Aorta (tissue), 5 donors: Measurements from ENCODE around the gene XRRA1. TPM values are rescaled to one million over a fixed set of nuclear protein-coding genes. Genes with fewer than 3 reads are reported as not detected.
"Not testable (repeated sequence)": the region's sequence is repeated elsewhere in the genome, so short reads cannot be mapped to it uniquely, and the experiment has no call there.

Experiments
- ATAC-seq: fragments of 200-7000 bp; cut with Tn5 transposase; one replicate; pipeline ENCODE4 v1.9.1; 2022; ENCODE audit warnings: moderate library complexity; ENCODE audit not compliant: low FRiP score
- DNase-seq, 2 donors: peaks; one replicate each; pipeline ENCODE4 v3.0.0-alpha.2; 2020
- H3K27ac ChIP-seq, 2 donors: one replicate each; pipeline ENCODE4 v1.5.1; 2013; ENCODE audit warnings: low read length in 2 of 2, mild to moderate bottlenecking in 2 of 2, moderate library complexity in 2 of 2, control low read depth in 1 of 2, inconsistent platforms in 1 of 2, low read depth in 1 of 2
- H3K27me3 ChIP-seq, 2 donors: one replicate each; pipeline ENCODE4 v1.6.1; 2013; ENCODE audit warnings: control low read depth in 1 of 2, low read length in 1 of 2, mild to moderate bottlenecking in 1 of 2, moderate library complexity in 1 of 2; ENCODE audit not compliant: insufficient read depth in 2 of 2, control insufficient read depth in 1 of 2
- H3K36me3 ChIP-seq, 2 donors: one replicate each; pipeline ENCODE4 v1.6.1; 2013; ENCODE audit warnings: control low read depth in 1 of 2, low read length in 1 of 2, mild to moderate bottlenecking in 1 of 2; ENCODE audit not compliant: insufficient read depth in 2 of 2, control insufficient read depth in 1 of 2
- H3K4me1 ChIP-seq, 2 donors: one replicate each; pipeline ENCODE4 v1.6.1; 2013; ENCODE audit warnings: low read length in 2 of 2, control low read depth in 1 of 2, mild to moderate bottlenecking in 1 of 2, moderate library complexity in 1 of 2; ENCODE audit not compliant: insufficient read depth in 2 of 2, control insufficient read depth in 1 of 2
- H3K4me3 ChIP-seq, 2 donors: one replicate each; pipeline ENCODE4 v1.5.1; 2013; ENCODE audit warnings: low read length in 2 of 2, control low read depth in 1 of 2, mild to moderate bottlenecking in 1 of 2
- H3K9me3 ChIP-seq: one replicate; pipeline ENCODE4 v1.6.1; 2013; ENCODE audit warnings: mild to moderate bottlenecking, low read length; ENCODE audit not compliant: control insufficient read depth
- WGBS, 2 donors: extraction: QIAGEN DNeasy Blood & Tissue Kit; methylation state at CpG; one replicate each; pipeline ENCODE4 v1.1.7; 2013; 5-methylcytosine and 5-hydroxymethylcytosine counted together
- intact Hi-C, 2 donors: fragments of 100-400 bp; cut with DNase I; formaldehyde crosslinking; loops; one replicate each; pipeline versions ENCODE4 v1.14.2 to v1.15.0; 2022
- polyA plus RNA-seq, 2 donors: library from polyadenylated mRNA; stranded (reverse); fragments of 200-250 nt; gene quantifications; one replicate each; pipeline ENCODE4 v1.2.3, GENCODE V29; 2013
- total RNA-seq, 2 donors: library from RNA; stranded (reverse); fragmentation: NEBNext Ultra II Directional; extraction: Animal tissue kit (Norgen Biotek cat#: 25700); gene quantifications; one replicate each; pipeline ENCODE4 v1.2.1, GENCODE V29; 2021
- donor health status: healthy with polysubstance abuse.
- donor health status: Bipolar disorder and iron deficiency.
- donor health status: DM: no; HTN: no; CAD: no.
- donor health status: DM: no; HTN: no; CAD: no.
- donor health status: DM: yes; HTN: yes; CAD: no.

Gene XRRA1
- total and polyA plus RNA-seq, 4 donors, result 2.0 to 23.4 (median 8.7) TPM

GRCh38 chr11:74839971-74840370 is 108.9 kb downstream of the XRRA1 start:
- Histone ChIP-seq H3K27ac (no peak overlapping the region), H3K4me1 (no peaks in the 10 kb centered on the region), H3K36me3 (peaks cover 3 to 13% of the 10 kb centered on the region in 2 donors), H3K9me3 (no peaks in the 10 kb centered on the region), H3K4me3 (no peak overlapping the region), H3K27me3 (no peaks in the 10 kb centered on the region)
- DNase-seq (no peak), ATAC-seq (no peak)
- intact Hi-C loops, result no loop called here
- WGBS, 2 donors, result 80 to 81% methylated on average over 2 of the region's 2 CpGs

- Histone ChIP-seq H3K27ac (no peak overlapping the region), H3K4me1 (no peaks in the 10 kb centered on the region), H3K36me3 (peaks cover 3 to 11% of the 10 kb centered on the region in 2 donors), H3K4me3 (no peak overlapping the region), H3K27me3 (no peaks in the 10 kb centered on the region), H3K9me3 (no peaks in the 10 kb centered on the region)
- intact Hi-C loops, result no loop called here
- ATAC-seq (no peak), DNase-seq (no peak)
- WGBS, 2 donors, result 84 to 96% methylated on average over 1 of the region's 1 CpG
These were observed 109.4 kb downstream of the XRRA1 start for GRCh38 chr11:74839446-74839845.

- no peak for DNase-seq
- no peaks in the 10 kb centered on the region for H3K27me3 ChIP-seq
- WGBS, 2 donors, result 97 to 100% methylated on average over 1 of the region's 1 CpG
- H3K4me1 ChIP-seq, result no peaks in the 10 kb centered on the region
- intact Hi-C loops, result no loop called here
- no peak overlapping the region for H3K27ac ChIP-seq
- no peak for ATAC-seq
- no peaks in the 10 kb centered on the region for H3K9me3 ChIP-seq
- no peak overlapping the region for H3K4me3 ChIP-seq
- H3K36me3 ChIP-seq, result peaks cover 3 to 8% of the 10 kb centered on the region in 2 donors
These were observed 110.7 kb downstream of the XRRA1 start for GRCh38 chr11:74838188-74838587.

- WGBS, 2 donors, result 96 to 100% methylated on average over 1 of the region's 1 CpG
- H3K36me3 ChIP-seq, result peaks cover 0 to 3% of the 10 kb centered on the region in 2 donors
- intact Hi-C loops, result no loop called here
- no peaks in the 10 kb centered on the region for H3K9me3 ChIP-seq
- DNase-seq (no peak), ATAC-seq (no peak)
- no peak overlapping the region for H3K27ac ChIP-seq
- H3K27me3 ChIP-seq, result no peaks in the 10 kb centered on the region
- H3K4me1 ChIP-seq, result no peaks in the 10 kb centered on the region
- no peak overlapping the region for H3K4me3 ChIP-seq
These were observed 111.7 kb downstream of the XRRA1 start for GRCh38 chr11:74837191-74837590.

DNA sequence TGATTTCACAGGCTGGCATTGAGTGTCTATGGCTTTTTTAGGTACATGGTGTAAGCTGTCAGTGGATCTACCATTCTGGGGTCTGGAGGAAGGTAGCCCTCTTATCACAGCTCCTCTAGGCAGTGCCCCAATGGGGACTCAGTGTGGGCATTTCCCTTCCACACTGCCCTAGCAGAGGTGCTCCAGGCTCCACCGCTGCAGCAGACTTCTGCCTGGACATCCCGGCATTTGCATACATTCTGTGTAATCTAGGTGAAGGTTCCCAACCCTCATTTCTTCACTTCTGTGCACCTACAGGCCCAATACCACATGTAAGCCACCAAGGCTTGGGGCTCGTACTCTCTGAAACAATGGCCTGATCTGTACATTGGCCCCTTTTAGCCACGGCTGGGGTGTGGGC is 122.0 kb downstream of the XRRA1 start:
- Histone ChIP-seq H3K27me3 (no peaks in the 10 kb centered on the region), H3K9me3 (no peaks in the 10 kb centered on the region), H3K27ac (no peak overlapping the region), H3K4me1 (peaks cover 1 to 6% of the 10 kb centered on the region in 2 donors), H3K4me3 (no peak overlapping the region), H3K36me3 (no peaks in the 10 kb centered on the region)
- intact Hi-C loops, result no loop called here
- ATAC-seq, result no peak
- WGBS, 2 donors, result 75 to 99% methylated on average over 4 of the region's 4 CpGs
- DNase-seq, result no peak

DNA sequence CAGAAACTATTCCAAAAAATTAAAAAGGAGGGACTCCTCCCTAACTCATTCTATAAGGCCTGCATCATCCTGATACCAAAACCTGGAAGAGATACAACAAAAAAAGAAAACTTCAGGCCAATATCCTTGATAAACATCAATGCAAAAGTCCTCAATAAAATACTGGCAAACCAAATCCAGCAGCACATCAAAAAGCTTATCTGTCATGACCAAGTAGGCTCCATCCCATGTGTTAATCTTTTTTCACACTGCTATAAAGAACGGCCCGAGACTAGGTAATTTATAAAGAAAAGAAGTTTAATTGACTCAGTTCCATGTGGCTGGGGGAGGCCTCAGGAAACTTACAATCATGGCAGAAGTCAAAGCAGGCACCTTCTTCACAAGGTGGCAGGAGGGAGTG is 123.3 kb downstream of the XRRA1 start:
- WGBS, 2 donors, result 45 to 96% methylated on average over 2 of the region's 2 CpGs
- H3K27me3 ChIP-seq, H3K36me3 ChIP-seq, H3K27ac ChIP-seq, H3K4me1 ChIP-seq, ATAC-seq, DNase-seq, H3K4me3 ChIP-seq, H3K9me3 ChIP-seq, intact Hi-C loops: not testable (repeated sequence)

DNA sequence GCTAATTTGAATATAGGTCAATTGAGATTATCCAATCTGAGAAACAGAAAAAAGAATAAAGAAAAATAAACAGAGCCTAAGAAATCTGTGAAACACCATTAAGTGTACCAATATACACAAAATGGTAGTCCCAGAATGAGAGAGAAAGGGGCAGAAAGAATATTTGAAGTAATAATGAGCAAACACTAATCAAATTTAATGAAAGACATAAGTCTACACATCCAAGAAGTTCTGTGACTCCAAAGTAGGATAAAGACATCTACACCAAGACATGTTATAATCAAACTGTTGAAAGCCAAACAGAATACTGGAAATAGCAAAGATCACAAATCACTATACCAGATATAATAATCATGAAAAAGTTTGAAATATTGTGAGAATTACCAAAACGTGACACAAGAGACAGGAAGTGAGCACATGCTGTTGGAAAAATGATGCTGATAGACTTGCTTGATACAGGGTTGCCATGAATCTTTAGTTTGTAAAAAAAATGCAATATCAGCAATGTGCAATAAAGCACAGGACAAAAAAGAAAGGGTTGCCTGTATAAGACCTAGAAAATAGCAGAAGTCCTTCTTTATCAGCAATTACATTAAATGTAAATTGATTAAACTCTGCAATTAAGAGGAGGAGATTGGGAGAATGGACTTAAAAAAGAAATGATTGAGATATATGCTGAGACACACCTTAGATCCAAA is 124.5 kb downstream of the XRRA1 start:
- intact Hi-C loops, result no loop called here
- 67 to 83% methylated on average over 1 of the region's 1 CpG for WGBS, 2 donors
- H3K9me3 ChIP-seq, result no peaks in the 10 kb centered on the region

DNA sequence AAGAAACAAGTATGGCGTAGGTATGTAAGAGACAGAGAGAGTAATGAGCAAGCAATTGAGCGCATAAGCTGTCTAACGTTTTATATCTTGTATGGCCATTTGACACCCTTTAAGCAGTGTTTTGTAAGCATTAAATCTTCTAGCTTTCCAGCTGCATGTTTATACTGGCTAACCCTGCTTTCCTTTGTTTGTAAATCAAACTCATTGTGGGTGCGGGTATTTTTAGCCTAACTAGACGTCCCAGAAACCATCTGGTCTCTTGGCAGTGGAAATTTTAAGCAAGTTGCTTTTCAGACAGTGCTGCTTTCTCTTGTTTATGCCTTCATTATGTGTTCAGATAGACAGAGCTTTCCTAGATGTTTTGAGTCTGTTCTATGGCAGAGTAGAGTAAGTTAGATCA is 126.7 kb downstream of the XRRA1 start:
- Histone ChIP-seq H3K36me3 (peaks cover 0 to 1% of the 10 kb centered on the region in 2 donors), H3K27ac (peak overlapping the region; percentile 43 to 84), H3K4me1 (peaks cover 3 to 13% of the 10 kb centered on the region in 2 donors), H3K9me3 (no peaks in the 10 kb centered on the region), H3K4me3 (no peak overlapping the region), H3K27me3 (no peaks in the 10 kb centered on the region)
- ATAC-seq (peak; percentile 75), DNase-seq (no peak)
- intact Hi-C loops, result no loop called here
- WGBS, 2 donors, result 3 to 7% methylated on average over 5 of the region's 5 CpGs

More for the DNA sequence above, 124.5 kb downstream of the XRRA1 start:
- ATAC-seq, result no peak
- DNase-seq, result no peak
- Histone ChIP-seq H3K27me3 (no peaks in the 10 kb centered on the region), H3K27ac (no peak overlapping the region), H3K36me3 (no peaks in the 10 kb centered on the region), H3K4me3 (no peak overlapping the region), H3K4me1 (peaks cover 3 to 13% of the 10 kb centered on the region in 2 donors)

DNA sequence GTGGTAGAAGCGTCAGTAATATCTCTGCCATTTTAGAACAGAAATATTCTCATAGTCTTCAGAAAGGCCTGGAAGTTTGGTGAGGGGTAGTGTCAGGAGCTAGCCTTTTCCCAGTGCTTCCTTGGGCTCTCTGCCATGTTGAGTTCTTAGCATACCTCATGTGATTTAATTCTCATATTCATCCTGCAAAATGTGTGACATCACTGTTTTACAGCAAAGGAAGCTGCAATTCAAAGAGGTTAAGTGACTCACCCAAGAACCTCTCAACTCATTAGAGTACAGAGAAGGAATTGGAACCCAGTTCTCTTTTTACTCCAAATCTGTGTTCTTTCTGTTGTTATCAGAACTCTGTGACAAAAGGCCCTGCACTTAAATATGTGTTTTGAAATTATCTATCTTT is 128.1 kb downstream of the XRRA1 start:
- Histone ChIP-seq H3K27ac (no peak overlapping the region), H3K36me3 (peaks cover 0 to 1% of the 10 kb centered on the region in 2 donors), H3K4me3 (no peak overlapping the region), H3K27me3 (no peaks in the 10 kb centered on the region), H3K4me1 (peaks cover 3 to 13% of the 10 kb centered on the region in 2 donors), H3K9me3 (no peaks in the 10 kb centered on the region)
- intact Hi-C loops, result no loop called here
- no peak for ATAC-seq
- DNase-seq, result no peak
- 96 to 97% methylated on average over 1 of the region's 1 CpG for WGBS, 2 donors
